Right ventricle myocardium superior (tissue), 1 donor: ENCODE data around the gene ENOX1. TPM values are rescaled to one million over a fixed set of nuclear protein-coding genes. Genes with fewer than 3 reads are reported as not detected.

Experiments used
- ATAC-seq: fragments of 200-7000 bp; cut with Tn5 transposase; one replicate; pipeline ENCODE4 v1.9.1; 2020; ENCODE audit warnings: mild to moderate bottlenecking; ENCODE audit not compliant: poor library complexity
- DNase-seq: peaks from one replicate; pipeline ENCODE4 v3.0.0-alpha.2; 2020
- intact Hi-C: fragments of 100-400 bp; cut with DNase I; formaldehyde crosslinking; loops from one replicate; pipeline ENCODE4 v1.11.2; 2022
- total RNA-seq: library from RNA; stranded (reverse); fragmentation: NEBNext Ultra II Directional; extraction: Animal tissue kit (Norgen Biotek cat#: 25700); gene quantifications from one replicate; pipeline ENCODE4 v1.2.1, GENCODE V29; 2021
- donor health status: DM: no; HTN: yes; CAD: no; lungs with severe emphysema.

ENOX1 gene
- total RNA-seq, 1 donor from 2014 or later, result 7.5 TPM

- ATAC-seq (no peak), DNase-seq (no peak)
- intact Hi-C loops, result no loop called here
Observed at GRCh38 chr13:43787997-43788396, 1.2 kb upstream of the ENOX1 start.

- intact Hi-C loops, result no loop called here
- ATAC-seq (no peak), DNase-seq (no peak)
Observed at GRCh38 chr13:43787518-43787891, 733 bp upstream of the ENOX1 start.

GRCh38 chr13:43786472-43786765 is 353 bp downstream of the ENOX1 start:
- intact Hi-C loops, result no loop called here
- ATAC-seq (no peak), DNase-seq (no peak)

GRCh38 chr13:43785650-43786471 is 911 bp downstream of the ENOX1 start:
- peak; percentile 88 for ATAC-seq
- peak; percentile 89 for DNase-seq
- intact Hi-C loops, result no loop called here

- no peak for DNase-seq
- intact Hi-C loops, result no loop called here
- no peak for ATAC-seq
Observed at GRCh38 chr13:43785261-43785649, 1.5 kb downstream of the ENOX1 start.

- intact Hi-C loops, result no loop called here
- no peak for DNase-seq
- no peak for ATAC-seq
Observed at GRCh38 chr13:43784496-43784895, 2.3 kb downstream of the ENOX1 start.

GRCh38 chr13:43783820-43784219 is 3.0 kb downstream of the ENOX1 start:
- intact Hi-C loops, result no loop called here
- ATAC-seq, result no peak
- no peak for DNase-seq

GRCh38 chr13:43782686-43783085 is 4.1 kb downstream of the ENOX1 start:
- no peak for DNase-seq
- intact Hi-C loops, result no loop called here
- ATAC-seq, result no peak

- ATAC-seq (no peak), DNase-seq (no peak)
- intact Hi-C loops, result no loop called here
Observed at GRCh38 chr13:43780666-43781065, 6.1 kb downstream of the ENOX1 start.

GRCh38 chr13:43776501-43777079 is 10.2 kb downstream of the ENOX1 start:
- ATAC-seq (no peak), DNase-seq (no peak)

GRCh38 chr13:43776006-43776405 is 10.8 kb downstream of the ENOX1 start:
- intact Hi-C loops, result no loop called here
- ATAC-seq (no peak), DNase-seq (no peak)

More at GRCh38 chr13:43776501-43777079, 10.2 kb downstream of the ENOX1 start:
- intact Hi-C loops, result no loop called here

- no peak for DNase-seq
- intact Hi-C loops, result no loop called here
- no peak for ATAC-seq
Observed at GRCh38 chr13:43773602-43774001, 13.2 kb downstream of the ENOX1 start.

GRCh38 chr13:43770871-43771270 is 15.9 kb downstream of the ENOX1 start:
- DNase-seq (no peak), ATAC-seq (no peak)
- intact Hi-C loops, result no loop called here

- DNase-seq (no peak), ATAC-seq (no peak)
- intact Hi-C loops, result no loop called here
Observed at GRCh38 chr13:43769529-43769928, 17.2 kb downstream of the ENOX1 start.

GRCh38 chr13:43767341-43767931 is 19.3 kb downstream of the ENOX1 start:
- DNase-seq, result peak; percentile 54
- peak; percentile 91 for ATAC-seq
- intact Hi-C loops, result no loop called here

GRCh38 chr13:43766725-43767124 is 20.0 kb downstream of the ENOX1 start:
- intact Hi-C loops, result no loop called here
- ATAC-seq (peak; percentile 85), DNase-seq (peak; percentile 67)

GRCh38 chr13:43764349-43764748 is 22.4 kb downstream of the ENOX1 start:
- DNase-seq (no peak), ATAC-seq (no peak)
- intact Hi-C loops, result no loop called here

- DNase-seq (no peak), ATAC-seq (no peak)
- intact Hi-C loops, result no loop called here
Observed at GRCh38 chr13:43763143-43763759, 23.5 kb downstream of the ENOX1 start.

GRCh38 chr13:43761616-43762315 is 25.0 kb downstream of the ENOX1 start:
- intact Hi-C loops, result no loop called here
- no peak for DNase-seq
- no peak for ATAC-seq
